Measurements from ENCODE around the gene SUN5.

SUN5 gene

DNA sequence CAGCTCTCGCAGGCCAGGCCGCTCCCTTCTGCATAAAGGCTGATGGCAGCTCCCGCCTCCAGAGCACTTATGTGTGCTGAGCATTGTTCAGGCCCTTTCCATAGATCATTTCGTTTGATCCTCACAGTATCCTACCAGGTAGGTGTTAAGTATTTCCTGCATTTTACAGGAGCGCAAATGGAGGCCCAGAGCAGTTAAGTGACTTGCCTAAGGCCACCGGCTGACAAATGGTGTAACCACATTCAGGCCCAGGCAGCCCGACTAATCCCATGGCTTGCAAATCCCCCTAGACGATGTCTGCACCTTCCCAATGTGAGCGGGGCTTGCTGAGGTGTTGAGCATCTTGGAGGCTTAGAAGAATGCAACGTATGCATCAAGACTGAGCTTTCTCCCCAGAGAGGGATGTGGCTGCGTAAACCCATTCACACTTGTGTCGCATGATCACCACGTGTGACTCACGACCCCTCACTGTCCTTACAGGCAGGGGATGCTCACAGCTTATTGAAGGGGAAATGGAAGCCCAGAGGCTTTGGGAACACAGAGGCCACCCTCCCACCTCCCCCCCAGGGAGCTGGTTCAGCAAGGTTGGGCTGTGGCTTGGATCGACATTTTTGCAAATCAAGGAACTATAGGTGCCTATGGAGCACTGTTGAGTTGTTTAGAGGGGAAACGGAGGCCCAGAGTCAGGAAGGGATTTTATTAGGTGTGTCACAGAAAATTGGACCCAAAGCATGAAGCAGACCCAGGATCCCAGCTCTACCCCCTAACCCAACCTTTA, 10.3 kb upstream of the SUN5 start:
- in situ Hi-C loops (cut with HindIII; ENCODE audit: low sequenced_read_pairs) = no loop called here

- in situ Hi-C loops (cut with HindIII; ENCODE audit: low sequenced_read_pairs) = no loop called here
Measured at GRCh38 chr20:33013701-33014326, 9.6 kb upstream of the SUN5 start.

DNA sequence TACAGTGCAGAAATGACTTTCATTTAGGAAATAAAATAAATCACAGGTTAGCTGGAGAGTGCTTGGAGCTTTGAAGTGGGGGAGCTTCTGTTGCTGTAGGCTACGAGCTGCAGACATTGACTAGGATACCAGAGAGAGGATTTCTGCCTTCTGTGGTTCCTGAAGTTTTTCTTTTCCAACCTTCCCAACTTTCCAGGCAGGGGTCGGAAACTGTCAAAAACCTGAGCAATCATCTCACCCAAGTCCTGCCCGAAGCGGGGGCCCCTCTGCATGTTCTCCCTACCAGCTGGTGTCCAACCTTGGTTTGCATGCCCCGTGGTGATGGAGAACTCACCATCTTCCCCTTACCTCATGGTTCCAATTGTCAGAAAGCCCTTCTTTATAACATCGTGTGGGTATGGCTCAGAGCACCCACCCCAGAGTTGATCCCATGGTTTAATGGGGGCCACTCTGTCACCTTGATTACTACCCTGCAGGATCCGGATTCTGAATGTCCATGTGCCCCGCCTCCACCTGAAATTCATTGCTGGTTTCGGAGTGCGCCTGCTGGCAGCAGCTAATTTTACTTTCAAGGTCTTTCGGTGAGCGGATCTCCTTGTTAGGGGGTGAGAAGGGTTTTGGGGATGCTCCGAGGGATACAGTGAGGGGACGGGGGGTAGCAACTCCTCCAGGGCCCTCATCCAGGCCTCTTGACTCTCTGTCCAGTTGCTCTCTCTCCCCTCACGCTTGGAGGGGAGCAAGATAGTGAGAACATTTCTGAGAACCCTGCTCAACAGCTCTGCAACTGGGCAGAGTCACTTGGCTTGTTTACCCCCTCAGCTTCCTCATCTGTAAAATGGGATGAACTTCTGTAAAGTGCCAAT, 8.3 kb upstream of the SUN5 start:
- in situ Hi-C loops (cut with HindIII; ENCODE audit: low sequenced_read_pairs) = no loop called here

DNA sequence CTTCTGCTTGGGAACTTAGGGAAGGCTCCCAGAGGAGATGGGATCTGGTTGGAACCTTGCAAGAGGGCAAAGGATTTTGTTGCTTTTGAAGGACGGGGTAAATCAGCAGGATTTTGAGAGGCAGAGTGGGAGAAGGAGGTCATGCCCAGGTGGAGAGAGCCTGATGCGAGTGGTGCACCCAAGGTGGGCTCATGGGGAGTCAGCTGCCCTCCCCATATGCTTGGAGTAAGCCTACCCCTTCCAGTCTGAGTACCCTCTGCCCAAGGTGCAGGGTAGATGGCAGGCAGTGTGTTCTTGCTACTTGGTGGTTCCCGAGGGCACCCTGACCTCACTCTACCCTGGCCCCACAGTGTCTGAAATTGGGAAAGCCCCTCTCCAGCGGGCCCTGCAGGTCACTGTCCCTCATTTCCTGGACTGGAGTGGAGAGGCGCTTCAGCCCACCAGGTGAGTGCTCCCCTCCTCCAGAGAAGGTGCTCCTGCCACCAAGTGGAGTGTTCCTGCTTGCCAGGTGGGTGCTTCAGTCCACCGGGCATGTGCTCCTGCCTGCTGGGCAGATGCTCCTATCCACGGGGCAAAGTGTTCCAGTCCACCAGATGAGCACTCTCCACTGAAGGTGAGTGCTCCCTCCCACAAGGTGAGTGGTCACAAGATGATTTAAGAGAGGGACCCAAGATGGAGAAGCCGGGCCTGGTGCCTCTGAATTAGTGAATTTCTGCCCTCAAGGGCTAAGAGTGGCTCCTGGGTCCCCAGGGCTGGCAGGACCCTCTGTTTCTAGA, 6.6 kb upstream of the SUN5 start:
- in situ Hi-C loops (cut with HindIII; ENCODE audit: low sequenced_read_pairs) = no loop called here

GRCh38 chr20:33010133-33010504, 5.9 kb upstream of the SUN5 start:
- in situ Hi-C loops (cut with HindIII; ENCODE audit: low sequenced_read_pairs) = no loop called here

- in situ Hi-C loops (cut with HindIII; ENCODE audit: low sequenced_read_pairs) = no loop called here
Measured at GRCh38 chr20:33009214-33010132, 5.2 kb upstream of the SUN5 start.

DNA sequence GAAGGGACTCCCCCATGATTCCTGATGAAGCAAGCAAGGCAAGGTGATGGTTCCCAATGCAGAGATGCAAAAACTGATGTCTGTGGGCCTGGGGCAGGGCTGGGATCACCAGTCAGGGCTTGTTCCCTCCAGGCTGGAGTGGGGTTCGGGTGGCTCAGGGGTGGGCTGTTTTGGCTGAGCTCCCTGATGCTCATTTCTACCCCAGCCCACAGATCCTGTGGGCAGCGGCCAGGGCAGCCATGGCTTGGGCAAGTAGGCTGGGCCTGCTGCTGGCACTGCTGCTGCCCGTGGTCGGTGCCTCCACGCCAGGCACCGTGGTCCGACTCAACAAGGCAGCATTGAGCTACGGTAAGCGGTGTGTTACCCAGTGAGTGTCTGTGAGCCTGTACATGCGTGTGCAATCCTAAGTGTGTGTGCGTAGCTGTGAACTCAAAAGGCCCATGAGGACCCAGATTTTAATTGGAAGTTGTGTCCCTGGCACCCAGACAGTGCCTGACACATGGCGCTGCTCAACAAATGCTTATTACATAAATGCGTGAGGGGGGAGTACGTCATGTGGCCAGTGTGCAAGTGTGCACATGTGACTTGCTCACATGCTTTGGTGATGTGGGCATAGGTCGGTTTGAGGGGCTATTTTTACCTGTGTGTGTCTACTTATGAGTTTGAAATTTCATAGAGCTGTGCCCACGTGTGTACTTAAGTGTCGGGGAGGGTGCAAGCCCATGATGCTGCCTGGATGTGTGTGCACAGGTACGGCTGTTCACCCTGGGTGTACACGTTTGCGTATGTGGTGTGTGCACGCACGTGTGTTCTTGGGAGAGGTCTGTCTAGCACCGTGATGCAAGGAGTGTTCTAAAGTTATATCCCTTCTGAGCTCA, 4.3 kb upstream of the SUN5 start:
- in situ Hi-C loops (cut with HindIII; ENCODE audit: low sequenced_read_pairs) = no loop called here

DNA sequence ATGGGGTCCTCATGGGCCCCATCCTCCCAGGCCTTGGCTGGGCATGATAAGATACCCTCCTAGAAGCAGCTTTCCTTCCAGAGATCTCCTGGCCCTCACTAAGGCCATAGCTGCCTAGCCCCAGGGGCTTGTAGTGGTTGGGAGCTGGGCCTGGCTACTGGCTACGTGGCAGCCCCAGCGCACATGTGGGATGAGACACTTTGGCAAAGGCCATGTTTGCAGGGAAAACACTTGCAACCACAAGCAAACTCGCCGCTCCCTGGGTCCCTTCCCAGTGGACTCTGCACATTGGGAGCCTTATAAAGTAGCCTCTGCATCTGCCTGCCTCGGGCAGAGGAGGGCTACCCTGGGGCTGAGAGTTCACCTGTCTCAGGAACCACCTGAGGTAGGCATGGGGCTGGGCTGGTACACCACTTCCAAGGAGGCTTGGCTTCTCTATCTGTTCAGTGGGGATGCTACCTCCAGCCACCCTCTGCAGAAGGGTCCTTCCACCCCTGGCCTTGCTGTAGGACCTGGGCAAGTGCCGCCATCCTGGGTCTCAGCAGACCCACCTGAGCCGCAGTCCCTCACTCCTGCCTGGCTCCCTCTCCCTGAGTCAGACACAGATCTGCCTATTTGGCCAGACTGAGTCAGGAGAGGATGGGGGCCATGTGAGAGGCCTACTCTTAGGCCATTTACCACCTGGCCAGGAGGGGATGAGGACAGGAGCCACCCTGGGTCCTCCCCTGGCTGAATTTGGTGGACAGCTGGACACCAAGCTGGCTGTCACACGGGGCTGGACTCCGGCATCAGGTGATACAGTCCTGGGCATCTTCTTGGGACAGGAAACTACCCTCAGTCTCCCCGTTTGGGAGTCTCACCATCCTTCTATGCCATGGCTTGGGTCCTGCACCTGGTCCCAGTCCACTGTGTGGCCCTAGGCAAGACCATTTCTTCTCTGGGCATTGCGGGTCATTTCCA, 3.4 kb upstream of the SUN5 start, which contains the start of gene BPIFB2:
Gene BPIFB2, plus strand, starts transcription at position 329 of the 960 bp plus-strand sequence. CDS start 871 bp downstream, outside the sequence.
- in situ Hi-C loops (cut with HindIII; ENCODE audit: low sequenced_read_pairs) = no loop called here

DNA sequence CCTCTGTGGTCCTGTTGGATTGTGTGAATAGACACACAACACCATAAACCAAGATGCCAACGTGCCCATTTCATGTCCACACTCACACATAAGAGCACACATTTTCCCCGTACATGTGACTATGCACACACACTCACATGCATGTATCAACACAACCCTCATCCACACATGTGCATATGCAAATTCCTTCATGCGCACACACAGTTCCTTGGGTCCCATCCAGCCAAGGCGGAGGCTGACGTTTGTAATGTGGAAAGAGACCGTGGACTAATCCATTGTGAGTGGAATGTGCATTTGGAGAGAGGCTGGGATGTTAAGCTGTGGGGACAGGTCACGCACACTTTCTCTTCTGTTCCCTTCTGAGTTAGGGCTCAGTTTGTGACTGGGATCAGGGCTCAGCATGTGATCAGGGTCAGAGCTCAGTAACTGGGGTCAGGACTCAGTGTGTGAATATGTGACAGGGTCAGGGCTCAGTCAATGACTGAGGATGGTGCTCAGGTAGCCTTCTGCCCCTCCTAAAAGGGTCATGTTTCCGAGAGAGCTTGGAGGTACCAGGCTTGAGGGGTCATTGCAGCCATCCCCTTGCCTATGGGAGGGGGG, 2.6 kb upstream of the SUN5 start:
- in situ Hi-C loops (cut with HindIII; ENCODE audit: low sequenced_read_pairs) = no loop called here

GRCh38 chr20:33005908-33006775, 1.9 kb upstream of the SUN5 start:
- in situ Hi-C loops (cut with HindIII; ENCODE audit: low sequenced_read_pairs) = no loop called here

GRCh38 chr20:33005132-33005566, 916 bp upstream of the SUN5 start:
- in situ Hi-C loops (cut with HindIII; ENCODE audit: low sequenced_read_pairs) = no loop called here

DNA sequence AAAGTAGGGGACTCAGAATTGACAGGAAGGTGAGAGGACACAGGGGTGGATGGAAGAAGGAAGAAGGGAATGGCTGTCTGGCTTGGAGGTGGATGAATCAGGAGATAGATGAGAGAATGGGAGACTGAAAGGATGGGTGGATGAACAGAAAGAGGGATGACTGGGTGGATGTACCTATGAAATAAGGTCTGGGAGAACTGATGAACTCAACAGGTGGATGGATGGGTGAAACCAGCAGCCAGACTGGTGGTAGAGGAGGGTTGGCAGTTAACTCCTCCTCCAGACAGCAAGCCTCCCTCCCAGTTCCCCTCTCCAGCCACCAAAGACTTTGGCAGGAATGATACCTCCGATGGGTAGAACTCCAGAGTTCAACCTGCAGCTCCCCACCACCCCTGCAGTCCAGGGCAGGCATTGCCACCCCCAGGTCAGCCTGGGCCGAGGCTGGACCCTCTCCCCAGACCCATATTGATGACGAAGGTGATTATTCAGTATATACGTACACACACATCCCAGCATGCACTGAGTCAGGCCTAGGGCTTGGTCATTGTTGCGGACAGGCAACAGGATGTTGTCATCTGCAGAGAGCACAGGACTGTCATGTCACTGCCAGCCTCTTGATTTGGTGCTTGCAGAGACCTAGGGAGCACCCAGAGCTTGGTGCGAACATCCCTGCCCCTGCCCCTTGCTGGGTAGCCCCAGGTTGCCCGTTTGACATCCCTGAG, 2.0 kb downstream of the SUN5 start:
- in situ Hi-C loops (cut with HindIII; ENCODE audit: low sequenced_read_pairs) = no loop called here

DNA sequence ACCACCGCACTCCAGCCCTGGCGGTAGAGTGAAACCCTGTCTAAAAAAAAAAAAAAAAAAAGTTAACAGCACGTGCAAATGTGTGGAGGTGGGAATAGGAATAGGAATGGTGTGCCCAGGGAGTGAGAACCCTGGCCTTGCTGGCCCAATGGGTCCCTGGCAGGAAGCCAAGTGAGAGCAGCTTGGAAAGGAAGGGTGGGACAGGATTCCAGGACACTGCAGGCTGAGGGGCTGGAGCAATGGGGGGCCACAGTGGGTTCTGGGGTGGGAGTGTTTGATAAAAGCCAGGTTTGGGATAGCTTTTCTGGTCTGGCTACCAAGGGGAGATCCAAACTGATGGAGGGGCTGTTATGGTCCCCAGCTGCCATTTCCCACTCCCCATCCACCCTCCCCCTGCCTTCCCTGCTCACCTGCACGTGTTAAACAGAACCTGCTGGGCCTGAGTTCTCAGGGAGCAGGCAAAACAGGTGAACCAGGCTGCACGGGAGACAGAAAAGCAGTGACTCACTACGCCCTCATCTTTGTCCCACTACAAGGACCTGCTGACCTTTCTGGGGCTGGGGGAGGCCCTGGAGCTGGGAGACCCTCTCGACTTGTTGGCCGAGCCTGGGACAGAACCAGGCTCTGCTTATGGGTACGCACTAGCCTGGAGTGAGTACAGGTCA, 3.3 kb downstream of the SUN5 start:
- in situ Hi-C loops (cut with HindIII; ENCODE audit: low sequenced_read_pairs) = no loop called here

- in situ Hi-C loops (cut with HindIII; ENCODE audit: low sequenced_read_pairs) = no loop called here
Measured at GRCh38 chr20:32999603-33000250, 4.5 kb downstream of the SUN5 start.

DNA sequence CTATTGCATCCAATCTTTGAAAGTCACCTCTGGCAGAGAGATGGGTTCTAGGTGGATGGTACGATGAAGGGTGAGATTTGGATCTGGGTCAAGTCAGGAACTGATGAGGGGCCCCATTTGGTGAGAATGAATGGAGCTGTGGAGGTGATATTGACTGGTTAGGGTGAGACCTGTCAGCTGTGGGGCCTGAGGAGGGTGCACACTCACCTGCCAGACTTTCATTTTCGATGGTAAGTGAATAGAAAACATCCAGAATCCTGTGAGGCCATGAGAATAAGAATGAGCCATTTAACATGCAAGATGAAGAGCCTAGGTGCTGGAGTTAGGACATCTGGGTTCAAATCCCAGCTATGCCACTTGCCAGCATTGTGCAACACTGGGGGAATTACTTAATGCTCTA, 6.8 kb downstream of the SUN5 start:
- in situ Hi-C loops (cut with HindIII; ENCODE audit: low sequenced_read_pairs) = no loop called here

Measured in DLD1 (cell line).